CD1c-positive myeloid dendritic cell (primary cell): Measurements from ENCODE around the gene OR4E2.
"Not testable (repeated sequence)": the region's sequence is repeated elsewhere in the genome, so short reads cannot be mapped to it uniquely, and the experiment has no call there.

Source experiments
- DNase-seq: peaks from one replicate; pipeline ENCODE4 v3.0.0-alpha.2; 2016; ENCODE audit errors: extremely low spot score

OR4E2 gene

GRCh38 chr14:21697662-21698061 lies 44.0 kb downstream of the OR4E2 start:
- DNase-seq = not testable (repeated sequence)

- not testable (repeated sequence) for DNase-seq
These were observed 44.9 kb downstream of the OR4E2 start for GRCh38 chr14:21698538-21698937.

DNA sequence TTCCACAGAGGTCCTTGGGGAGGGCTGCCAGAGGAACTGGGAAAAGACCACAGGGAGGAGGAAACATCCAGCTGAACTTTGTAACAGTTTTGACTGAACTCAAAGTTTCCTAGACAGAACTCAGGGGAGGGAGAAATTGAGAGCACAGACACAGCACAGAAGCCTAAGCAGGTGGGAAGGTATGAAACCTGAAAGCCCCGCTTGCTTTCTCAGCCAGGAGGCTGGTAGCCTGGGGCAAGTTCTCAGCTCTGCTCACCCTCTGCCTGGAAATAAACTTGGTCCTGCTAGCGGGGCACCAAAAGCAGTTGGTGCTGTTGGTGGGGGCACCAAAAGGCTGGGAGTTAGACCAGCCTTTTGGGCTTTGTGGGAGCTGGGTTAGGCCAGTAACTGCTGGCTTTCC lies 45.9 kb downstream of the OR4E2 start:
- DNase-seq = no peak

DNA sequence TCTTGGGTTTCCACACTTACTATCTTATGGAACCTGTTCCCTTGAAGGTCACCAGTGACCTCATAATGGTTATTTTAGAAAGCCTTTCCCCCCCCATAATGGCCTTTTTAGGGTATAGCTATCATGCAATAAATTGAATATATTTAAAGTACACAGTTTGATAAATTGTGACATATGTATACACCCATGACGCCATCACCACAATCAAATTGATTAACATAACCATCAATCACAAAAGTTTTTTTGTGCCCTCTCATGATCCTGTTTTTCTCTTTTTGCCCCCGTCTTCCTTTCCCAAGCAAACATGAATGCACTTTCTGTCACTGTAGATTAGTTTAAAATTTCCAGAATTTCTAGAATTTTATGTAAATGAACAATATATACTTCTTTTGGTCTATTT lies 48.7 kb downstream of the OR4E2 start:
- DNase-seq = no peak

- no peak for DNase-seq
These were observed 50.0 kb downstream of the OR4E2 start for GRCh38 chr14:21703357-21704326.

- no peak for DNase-seq
These were observed 50.7 kb downstream of the OR4E2 start for GRCh38 chr14:21704338-21704737.

DNA sequence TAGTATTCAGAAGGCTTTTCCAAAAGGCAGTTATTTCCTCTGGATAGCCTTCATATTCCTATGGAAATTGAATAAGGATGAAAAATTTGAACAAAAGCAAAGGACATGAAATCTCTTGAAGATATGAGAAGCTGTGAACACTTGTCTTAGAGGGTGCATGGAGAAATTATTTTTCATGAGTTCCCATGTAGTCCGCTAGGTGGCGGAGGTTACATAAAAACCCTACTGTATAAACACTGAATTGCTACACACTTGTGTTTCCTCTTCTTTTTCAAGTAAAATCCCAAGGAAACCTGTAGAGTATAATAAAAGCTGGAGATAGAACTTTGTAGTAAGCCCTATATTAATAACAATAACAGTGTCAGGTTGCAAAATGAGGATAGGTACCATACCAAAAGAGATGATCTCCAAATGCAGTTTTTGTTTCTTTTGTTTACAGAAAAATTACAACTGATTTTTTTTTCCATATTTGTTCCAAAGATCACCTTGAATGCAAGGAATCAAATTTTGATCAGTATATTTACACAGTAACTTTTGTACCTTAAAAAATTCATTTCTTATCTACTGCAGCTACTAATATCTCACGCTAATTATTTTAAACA lies 57.8 kb downstream of the OR4E2 start:
- peak; percentile 56 for DNase-seq

GRCh38 chr14:21712036-21712435 lies 58.4 kb downstream of the OR4E2 start:
- no peak for DNase-seq

- DNase-seq = no peak
These were observed 60.8 kb downstream of the OR4E2 start for GRCh38 chr14:21714318-21714929.
